Activated CD8-positive, alpha-beta T cell treated with anti-CD3 and anti-CD28 coated beads for 36 hours (primary cell): ENCODE measurements around the gene NRL. TPM values are rescaled to one million over a fixed set of nuclear protein-coding genes. Genes with fewer than 3 reads are reported as not detected.

Source experiments
- ATAC-seq: fragments of 200-7000 bp; cut with Tn5 transposase; one replicate; pipeline ENCODE4 v1.10.0; 2021; ENCODE audit warnings: mild to moderate bottlenecking, moderate library complexity
- CTCF ChIA-PET: fragments of 350-600 bp; sonication (Branson Sonifier 250); formaldehyde crosslinking; loops from one replicate; lab custom pipeline; 2021; ENCODE audit warnings: antibody characterized with exemption; lab: Charles Lee
- POLR2A ChIA-PET: fragments of 350-600 bp; sonication (Branson Sonifier 250); formaldehyde crosslinking; loops from one replicate; lab custom pipeline; 2021; ENCODE audit warnings: antibody characterized with exemption; lab: Charles Lee
- DNase-seq: peaks from one replicate; pipeline ENCODE4 v3.0.0-alpha.2; 2020
- H3K27ac Mint-ChIP-seq: one replicate; pipeline ENCODE4 v1.8.0; 2021; ENCODE audit warnings: mild to moderate bottlenecking, mixed read lengths
- H3K27me3 Mint-ChIP-seq: one replicate; pipeline ENCODE4 v1.8.0; 2021; ENCODE audit warnings: mixed read lengths
- H3K36me3 Mint-ChIP-seq: one replicate; pipeline ENCODE4 v1.8.0; 2021; ENCODE audit warnings: low read depth, mixed read lengths
- H3K4me1 Mint-ChIP-seq: one replicate; pipeline ENCODE4 v1.8.0; 2021; ENCODE audit warnings: low read depth, mixed read lengths
- H3K4me3 Mint-ChIP-seq: one replicate; pipeline ENCODE4 v1.8.0; 2021; ENCODE audit warnings: mild to moderate bottlenecking, moderate library complexity, mixed read lengths
- H3K9me3 Mint-ChIP-seq: one replicate; pipeline ENCODE4 v1.8.0; 2021; ENCODE audit warnings: mixed read lengths
- CTCF ChIP-seq: fragments of 200-600 bp; IDR thresholded peaks from one replicate; pipeline ENCODE4 v1.8.0; 2022; ENCODE audit warnings: antibody characterized with exemption, mild to moderate bottlenecking
- intact Hi-C: fragments of 100-400 bp; cut with micrococcal nuclease; formaldehyde crosslinking; loops from one replicate; pipeline ENCODE4 v1.10.0; 2022
- total RNA-seq, 2 experiments: library from RNA; stranded (reverse); gene quantifications; one replicate each; pipeline ENCODE4 v1.2.3, GENCODE V29; 2021

Gene NRL
- total RNA-seq, 2 experiments from 2014 or later: 1.8 to 2.5 TPM

- H3K27ac Mint-ChIP-seq: no peak overlapping the region
- H3K9me3 Mint-ChIP-seq: no peaks in the 10 kb centered on the region
- no peaks in the 10 kb centered on the region for H3K27me3 Mint-ChIP-seq
- CTCF ChIA-PET: interaction anchor here (1.0 to 10.8 kb wide), 3 partner anchors 8 to 44 kb away, joined by 3 to 218 read pairs (median 9); partner anchors contain the start of genes DCAF11, NRL and PCK2
- POLR2A ChIA-PET: interaction anchor here (0.9 to 9.1 kb wide), 3 partner anchors 7 to 15 kb away, joined by 3 to 80 read pairs (median 5); partner anchors contain the start of genes DCAF11, NRL and PCK2
- no peak overlapping the region for H3K4me3 Mint-ChIP-seq
- intact Hi-C loops: no loop called here
- DNase-seq (no peak), ATAC-seq (no peak)
- H3K36me3 Mint-ChIP-seq: peaks cover 58% of the 10 kb centered on the region
- no peak for TF ChIP-seq CTCF
- H3K4me1 Mint-ChIP-seq: peaks cover 6% of the 10 kb centered on the region
These were observed 12.2 kb downstream of the NRL start for GRCh38 chr14:24102357-24103048.

- CTCF ChIA-PET: interaction anchor here (1.5 to 10.8 kb wide), 2 partner anchors 6 to 43 kb away, joined by 5 to 218 read pairs; partner anchors contain the start of gene PCK2
- peaks cover 11% of the 10 kb centered on the region for H3K4me1 Mint-ChIP-seq
- TF ChIP-seq CTCF: no peak
- H3K27ac Mint-ChIP-seq: no peak overlapping the region
- H3K36me3 Mint-ChIP-seq: peaks cover 67% of the 10 kb centered on the region
- H3K4me3 Mint-ChIP-seq: no peak overlapping the region
- ATAC-seq (no peak), DNase-seq (no peak)
- no peaks in the 10 kb centered on the region for H3K27me3 Mint-ChIP-seq
- POLR2A ChIA-PET: interaction anchor here (1.1 kb wide), 1 partner anchor 21 kb away, joined by 4 read pairs; no protein-coding TSS in a partner anchor
- intact Hi-C loops: no loop called here
- no peaks in the 10 kb centered on the region for H3K9me3 Mint-ChIP-seq
These were observed 13.7 kb downstream of the NRL start for GRCh38 chr14:24100982-24101494.

GRCh38 chr14:24100197-24100981 is 14.4 kb downstream of the NRL start:
- peaks cover 12% of the 10 kb centered on the region for H3K4me1 Mint-ChIP-seq
- ATAC-seq (no peak), DNase-seq (no peak)
- H3K27ac Mint-ChIP-seq: no peak overlapping the region
- intact Hi-C loops: no loop called here
- ChIA-PET POLR2A (interaction anchor here (0.6 to 1.1 kb wide), 3 partner anchors 13 to 20 kb away, joined by 4 read pairs; no protein-coding TSS in a partner anchor), CTCF (interaction anchor here (0.7 to 10.8 kb wide), 4 partner anchors 6 to 43 kb away, joined by 4 to 218 read pairs (median 6); partner anchors contain the start of gene PCK2)
- TF ChIP-seq CTCF: no peak
- no peak overlapping the region for H3K4me3 Mint-ChIP-seq
- no peaks in the 10 kb centered on the region for H3K9me3 Mint-ChIP-seq
- H3K27me3 Mint-ChIP-seq: no peaks in the 10 kb centered on the region
- H3K36me3 Mint-ChIP-seq: peaks cover 72% of the 10 kb centered on the region

- POLR2A ChIA-PET: interaction anchor here (8.3 kb wide), 1 partner anchor 7 kb away, joined by 80 read pairs; no protein-coding TSS in a partner anchor
- CTCF ChIA-PET: interaction anchor here (1.8 to 10.4 kb wide), 2 partner anchors 7 to 8 kb away, joined by 6 to 218 read pairs; no protein-coding TSS in a partner anchor
- H3K36me3 Mint-ChIP-seq: peaks cover 70% of the 10 kb centered on the region
These were observed 15.6 kb downstream of the NRL start for GRCh38 chr14:24098927-24099813.

More at GRCh38 chr14:24098927-24099813, 15.6 kb downstream of the NRL start:
- Mint-ChIP-seq H3K4me3 (no peak overlapping the region), H3K9me3 (no peaks in the 10 kb centered on the region), H3K4me1 (peaks cover 12% of the 10 kb centered on the region), H3K27me3 (no peaks in the 10 kb centered on the region), H3K27ac (no peak overlapping the region)
- ATAC-seq: no peak
- DNase-seq: no peak
- TF ChIP-seq CTCF: no peak
- intact Hi-C loops: no loop called here
